GM12864 (cell line): ENCODE data around the gene TMEM52.

ENCODE experiments used
- DNase-seq: peaks from one replicate; pipeline ENCODE4 v3.0.0-alpha.2; 2011; ENCODE audit warnings: low read depth
- H3K4me3 ChIP-seq: 2 replicates; pipeline ENCODE4 v1.5.1; 2011; ENCODE audit warnings: mild to moderate bottlenecking, low read depth, low read length, control low read depth
- CTCF ChIP-seq: IDR thresholded peaks from 2 replicates; pipeline ENCODE4 v1.5.1; 2011; ENCODE audit warnings: low read depth, mild to moderate bottlenecking, moderate library complexity, low read length, control low read depth, inconsistent platforms; ENCODE audit errors: missing control alignments

The TMEM52 gene

DNA sequence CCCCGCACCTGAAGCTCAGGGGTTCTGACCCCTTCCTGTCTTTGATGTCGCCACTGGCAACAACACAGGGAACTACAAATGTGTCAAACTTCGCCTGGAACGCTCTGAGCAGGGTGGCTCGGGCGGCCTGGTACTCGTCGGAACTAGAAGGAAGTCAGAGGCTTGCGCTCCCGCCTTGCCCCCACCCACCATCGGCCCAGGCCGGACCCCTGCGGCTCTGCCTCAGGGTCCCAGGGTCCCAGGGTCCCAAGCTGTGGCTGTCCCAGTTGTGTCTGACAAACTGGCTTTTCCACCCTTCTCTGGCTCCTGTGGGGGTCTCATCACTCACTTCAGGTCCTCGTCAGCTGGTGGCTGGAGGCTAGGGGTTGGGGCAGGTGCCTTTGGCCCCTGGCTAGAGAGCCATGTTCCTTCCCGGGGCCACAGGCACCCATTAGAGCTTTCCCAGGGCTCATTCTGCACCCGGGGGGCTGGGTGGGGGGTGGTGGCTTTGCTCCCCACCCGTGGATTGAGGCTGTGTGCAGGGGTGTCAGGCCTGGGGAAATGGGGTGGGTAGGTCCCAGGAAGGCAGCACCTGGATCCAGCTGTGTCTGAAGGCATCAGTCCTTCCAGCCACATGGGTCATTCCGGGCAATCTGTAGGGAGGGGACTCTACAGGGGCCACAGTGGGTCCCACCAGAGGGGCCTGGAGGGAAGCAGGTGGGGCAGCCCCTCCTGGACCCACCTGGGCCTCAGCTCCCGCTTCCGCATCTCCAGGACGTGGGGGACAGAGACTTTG is 8.0 kb upstream of the TMEM52 start:
- H3K4me3 ChIP-seq: no peak overlapping the region
- no peak for TF ChIP-seq CTCF
- no peak for DNase-seq

DNA sequence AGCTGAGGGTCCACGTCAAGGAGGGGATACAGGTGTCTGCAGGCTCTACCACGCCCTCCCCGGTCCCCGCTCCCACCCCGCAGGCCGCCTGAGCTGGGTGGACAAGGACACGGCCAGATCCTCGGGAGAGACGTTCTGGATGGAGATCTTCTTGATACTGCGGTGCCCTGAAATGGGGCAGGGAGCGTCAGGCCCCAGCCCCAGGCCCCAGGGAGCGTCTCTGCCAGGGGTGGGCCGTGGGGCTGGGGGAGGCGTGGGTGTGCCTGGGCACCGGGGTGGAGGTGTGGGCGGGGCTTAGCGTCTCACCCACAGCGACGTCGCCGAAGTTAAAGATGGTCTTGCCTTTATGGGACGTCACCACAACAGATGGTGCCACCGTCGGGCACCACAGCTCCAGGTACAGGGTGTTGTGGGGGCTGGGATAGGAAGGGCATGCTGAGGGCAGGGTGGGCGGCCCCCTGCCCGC is 7.3 kb upstream of the TMEM52 start:
- TF ChIP-seq CTCF: no peak
- DNase-seq: no peak
- no peak overlapping the region for H3K4me3 ChIP-seq

DNA sequence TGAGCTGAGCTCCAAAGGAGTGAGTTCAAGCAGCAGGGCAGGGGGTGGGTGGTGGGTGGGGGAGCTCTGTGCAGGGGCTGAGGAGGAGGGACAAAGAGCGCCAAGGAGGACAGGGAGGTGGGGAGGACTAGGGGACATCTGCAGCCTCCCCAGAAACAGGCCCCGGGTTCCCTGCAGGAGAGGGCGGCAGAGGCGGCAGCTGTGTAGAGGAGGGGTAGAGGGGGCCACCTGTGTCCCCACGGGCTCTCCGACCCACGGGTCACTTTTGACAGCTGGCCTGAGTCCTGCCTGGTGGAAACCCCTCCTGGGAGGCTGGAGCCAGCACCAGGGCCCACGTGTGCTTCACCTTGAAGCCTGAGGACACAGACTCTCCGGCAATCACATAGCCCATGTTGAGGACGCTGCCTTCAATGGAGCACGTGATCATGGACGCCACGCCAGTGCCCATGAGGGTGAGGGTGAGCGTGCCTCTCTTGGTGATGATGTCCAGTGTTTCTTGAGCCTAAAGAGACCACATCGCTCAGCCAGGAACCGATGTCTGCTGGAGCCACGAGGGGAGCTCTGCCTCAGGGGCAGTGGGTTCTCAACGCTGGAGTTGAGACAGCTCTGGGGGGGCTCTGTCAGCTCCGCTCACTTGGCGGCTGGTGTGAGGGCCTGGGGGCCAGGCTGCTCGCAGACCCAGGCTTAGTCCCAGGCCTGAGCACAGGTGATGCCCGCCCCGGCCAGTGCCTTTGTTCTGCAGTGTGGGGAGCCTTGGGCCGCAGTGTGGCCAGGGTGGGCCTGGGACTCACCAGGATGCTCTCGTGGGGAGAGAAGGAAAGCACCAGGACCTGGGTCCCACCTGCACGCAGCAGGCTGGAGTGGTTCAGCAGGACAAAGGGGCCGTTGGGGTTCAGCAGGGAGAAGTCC is 6.6 kb upstream of the TMEM52 start:
- DNase-seq: no peak
- TF ChIP-seq CTCF: no peak
- H3K4me3 ChIP-seq: no peak overlapping the region

GRCh38 chr1:1924849-1925248 is 5.8 kb upstream of the TMEM52 start:
- no peak for TF ChIP-seq CTCF
- H3K4me3 ChIP-seq: no peak overlapping the region
- no peak for DNase-seq

- DNase-seq: no peak
- TF ChIP-seq CTCF: no peak
- H3K4me3 ChIP-seq: no peak overlapping the region
Observed at GRCh38 chr1:1924386-1924785, 5.3 kb upstream of the TMEM52 start.

GRCh38 chr1:1922956-1923833 is 4.1 kb upstream of the TMEM52 start:
- H3K4me3 ChIP-seq: no peak overlapping the region
- no peak for DNase-seq
- TF ChIP-seq CTCF: no peak
